Epithelial cell of prostate (primary cell): ENCODE measurements around the gene ATP11A.
A peak's percentile ranks its signal among the peaks of the same experiment; 100 is the strongest.

ENCODE experiments used
- DNase-seq: peaks from one replicate; pipeline ENCODE4 v3.0.0-alpha.2; 2011; ENCODE audit warnings: low read depth, low spot score
- H3K27ac ChIP-seq: fragments of 450-650 bp; 2 replicates; pipeline ENCODE4 v1.5.1; 2017; ENCODE audit warnings: mild to moderate bottlenecking

Gene ATP11A

DNA sequence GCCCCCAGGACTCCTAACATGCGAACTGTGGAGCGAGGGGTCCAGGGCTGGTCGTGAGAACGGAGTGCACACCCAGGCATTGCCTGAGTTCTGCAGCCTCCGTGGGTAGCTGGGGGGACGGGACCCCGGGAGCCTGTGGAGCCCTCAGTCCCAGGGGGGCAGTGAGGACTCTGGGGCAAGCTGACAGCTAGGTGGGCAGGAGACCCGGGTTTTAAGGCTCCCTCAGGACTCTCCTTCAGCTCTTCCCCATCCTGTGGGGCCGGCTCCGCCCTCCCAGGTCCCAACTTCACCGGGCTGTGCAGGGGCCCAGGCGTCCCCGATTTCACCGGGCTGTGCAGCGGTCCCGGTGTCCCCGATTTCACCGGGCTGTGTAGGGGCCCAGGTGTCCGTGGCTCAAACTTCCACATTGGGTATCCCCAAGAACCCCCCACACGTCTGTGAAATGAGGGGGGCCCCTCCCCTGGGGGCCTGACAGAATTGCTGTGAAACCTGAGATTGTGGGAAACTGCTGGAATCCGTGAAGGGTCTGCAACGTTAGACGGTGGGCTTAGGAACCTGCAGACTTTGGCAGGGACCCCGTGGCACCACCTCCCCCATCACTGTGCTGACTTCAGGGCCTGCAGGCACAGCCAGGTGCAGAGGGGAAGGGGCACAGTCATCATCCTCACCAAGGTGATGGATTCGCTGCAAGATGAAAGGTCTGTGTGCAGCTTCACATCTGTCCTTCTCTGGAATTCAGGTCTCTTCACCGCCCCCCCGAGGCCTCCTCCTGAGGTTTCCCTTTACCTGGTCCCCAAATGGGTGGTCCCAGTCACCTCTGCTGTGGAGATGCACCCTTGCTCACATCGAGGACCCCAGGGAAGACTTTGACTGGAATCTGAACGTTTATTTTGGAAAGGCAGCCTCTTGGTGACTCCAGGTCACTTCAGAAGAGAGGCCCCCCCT lies 206.0 kb downstream of the ATP11A start:
- H3K27ac ChIP-seq = no peak overlapping the region
- DNase-seq = no peak

DNA sequence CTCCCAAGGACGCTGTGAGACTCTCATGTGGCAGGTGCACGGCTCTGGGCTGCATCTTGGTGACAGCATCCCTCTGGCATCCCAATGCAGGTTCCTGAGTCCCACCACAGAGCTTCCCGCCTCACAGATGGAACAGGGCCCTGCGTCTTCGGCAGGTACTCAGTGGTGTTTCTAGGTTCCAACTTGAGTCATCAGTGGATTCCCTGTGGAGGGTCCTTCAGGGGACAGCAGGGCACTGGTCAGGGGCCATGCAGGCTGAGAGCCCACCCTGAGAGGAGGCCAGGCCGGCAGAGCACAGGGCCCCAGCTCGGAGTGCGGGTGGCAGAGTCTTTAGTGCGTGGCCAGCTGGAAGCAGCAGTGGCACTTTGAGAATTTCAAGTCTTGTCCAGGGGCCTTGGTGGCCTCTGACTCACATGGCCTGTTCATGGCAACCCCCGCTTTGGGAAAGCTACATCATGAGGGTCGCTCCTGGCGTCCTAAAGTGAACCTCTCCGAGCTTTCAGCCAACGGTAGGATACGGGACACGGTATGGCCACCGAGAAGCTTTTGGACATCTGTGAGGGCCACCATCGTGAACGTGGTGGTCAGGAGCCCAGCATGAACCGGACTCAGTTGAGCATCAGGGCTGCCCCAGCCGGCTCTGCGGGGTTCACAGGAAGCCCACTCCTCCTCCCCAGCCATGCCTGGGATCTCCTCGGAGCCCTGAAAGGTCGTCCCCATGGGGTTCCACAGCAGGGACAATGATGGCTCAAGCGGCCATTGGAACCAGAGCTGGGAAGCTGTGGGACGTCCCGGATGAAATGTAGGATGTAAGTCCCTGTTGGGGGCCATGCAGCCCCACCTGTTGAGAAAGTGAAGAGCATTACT lies 207.1 kb downstream of the ATP11A start:
- no peak overlapping the region for H3K27ac ChIP-seq
- DNase-seq = no peak

DNA sequence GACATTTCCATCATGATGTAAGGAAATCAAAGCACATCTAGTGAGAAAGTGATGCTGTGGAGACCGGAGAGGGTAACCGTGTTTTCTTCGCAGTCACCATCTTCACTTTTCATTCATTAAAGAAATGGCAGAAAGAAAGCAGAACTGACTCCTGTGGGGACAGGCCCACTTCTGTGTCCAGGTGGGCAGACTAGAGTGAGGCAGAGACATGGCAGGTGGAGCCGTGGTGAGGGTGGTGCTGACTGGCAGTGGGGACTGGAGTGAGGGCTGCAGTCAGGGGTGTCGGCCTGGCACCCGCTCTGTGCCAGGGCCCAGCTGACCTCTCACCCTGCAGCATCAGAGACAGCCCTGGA lies 207.7 kb downstream of the ATP11A start:
- no peak for DNase-seq
- H3K27ac ChIP-seq = no peak overlapping the region

DNA sequence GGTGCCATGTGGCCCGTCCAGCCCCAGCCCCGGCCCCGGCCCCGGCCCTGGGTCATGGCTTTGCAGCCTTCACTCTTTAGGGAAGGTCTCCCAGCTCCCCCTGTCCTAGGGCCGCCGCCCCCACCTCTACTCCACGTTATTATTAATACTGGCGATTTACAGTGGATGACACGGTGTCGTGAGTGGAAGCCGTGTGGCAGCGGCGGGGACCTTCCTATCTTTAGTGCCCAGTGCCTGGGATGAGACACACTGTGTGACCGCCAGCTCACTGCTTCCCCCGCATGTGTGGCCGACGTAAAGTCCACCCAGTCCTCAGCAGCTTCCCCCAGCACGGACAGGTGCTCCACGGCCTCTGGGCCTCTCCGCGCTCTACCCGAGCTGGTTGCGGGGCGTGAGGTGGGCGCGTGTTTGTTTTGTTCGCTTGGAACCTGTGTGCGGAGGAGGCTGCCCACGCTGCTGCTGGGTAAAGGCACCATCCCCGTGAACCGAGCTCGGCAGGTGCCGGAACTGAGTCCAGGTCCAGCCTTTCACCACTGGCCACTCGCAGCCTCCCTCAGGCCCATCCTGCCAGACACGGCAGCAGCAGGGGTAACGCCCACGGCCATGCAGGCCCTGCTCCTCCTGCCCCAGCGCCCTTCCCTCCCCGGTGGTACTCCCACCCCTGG lies 208.2 kb downstream of the ATP11A start:
- no peak overlapping the region for H3K27ac ChIP-seq
- no peak for DNase-seq

DNA sequence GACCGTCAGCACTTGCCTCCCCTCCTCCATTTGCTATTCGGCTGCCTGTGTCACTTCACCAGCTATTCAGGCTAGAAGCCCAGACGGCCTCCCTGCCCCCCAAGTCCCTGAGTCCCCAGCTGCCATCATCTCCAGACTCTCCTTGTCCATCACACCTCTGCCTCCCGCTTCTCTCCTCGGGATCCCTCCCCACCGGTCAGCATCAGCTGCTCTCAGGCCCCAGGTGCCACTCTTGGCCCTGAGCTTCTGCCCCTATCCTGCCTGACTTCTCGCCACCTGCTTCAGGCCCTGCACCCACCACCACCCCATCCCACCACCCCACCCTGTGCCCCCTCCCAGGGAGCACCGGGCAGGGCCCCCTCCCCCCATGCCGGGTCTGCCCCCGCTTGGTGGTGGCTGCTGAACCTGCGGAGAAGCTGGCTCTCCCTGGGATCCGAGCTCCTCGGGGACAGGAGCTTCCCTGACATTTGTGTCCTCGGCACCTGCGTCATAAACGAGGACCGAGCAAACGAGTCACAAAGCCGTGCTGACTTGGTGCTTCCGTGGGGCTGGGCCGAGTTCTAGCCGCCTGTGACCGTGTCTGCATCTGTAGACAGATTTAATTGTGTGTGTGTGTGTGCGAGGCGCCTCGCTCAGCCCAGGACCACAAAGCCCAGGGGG lies 208.9 kb downstream of the ATP11A start:
- H3K27ac ChIP-seq = no peak overlapping the region
- DNase-seq = no peak

DNA sequence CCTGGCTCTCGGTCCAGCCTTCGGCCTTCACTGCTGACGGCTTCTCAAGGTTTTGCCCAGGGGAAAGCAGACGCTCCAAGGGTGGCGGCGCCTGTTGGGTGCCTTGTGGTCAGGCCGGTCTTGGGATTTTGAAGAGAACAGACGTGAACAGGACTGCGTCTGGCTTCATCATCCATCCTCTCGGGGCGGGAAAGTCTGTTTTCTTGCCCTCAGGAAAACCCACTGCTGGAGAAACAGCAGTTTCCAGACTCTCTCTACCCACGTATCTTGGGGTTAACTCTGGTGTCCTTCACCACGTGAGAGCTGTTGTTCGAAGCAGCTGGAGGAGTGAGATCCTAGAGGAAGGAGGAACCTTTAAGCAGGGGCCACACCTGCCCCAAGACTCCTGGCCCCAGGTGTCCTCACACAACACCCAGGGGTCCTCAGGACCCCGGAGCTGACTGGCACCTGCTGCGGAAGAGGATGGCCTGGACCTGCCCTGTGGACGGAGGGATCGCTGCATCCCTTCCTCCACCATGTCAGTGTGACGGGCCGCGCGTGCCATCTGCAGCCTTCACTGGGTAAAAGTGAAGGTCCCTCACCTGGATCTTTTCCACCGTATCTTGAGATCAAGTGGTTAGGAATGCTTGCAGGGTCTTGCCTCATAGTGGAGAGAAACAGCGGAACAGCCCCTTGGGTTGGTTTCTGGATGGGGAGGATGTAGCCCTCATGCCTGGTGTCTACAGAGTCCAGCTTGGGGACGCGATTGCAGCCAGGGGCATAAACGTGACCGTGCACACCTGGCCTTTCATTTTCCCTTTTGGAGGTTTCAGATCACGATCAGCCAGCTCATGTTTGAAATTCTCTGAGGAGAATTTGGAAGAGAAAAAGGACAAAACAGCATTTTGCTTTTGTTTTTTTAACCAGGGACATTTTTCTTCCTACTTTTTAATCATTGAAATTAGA lies 209.7 kb downstream of the ATP11A start:
- H3K27ac ChIP-seq = no peak overlapping the region
- no peak for DNase-seq

DNA sequence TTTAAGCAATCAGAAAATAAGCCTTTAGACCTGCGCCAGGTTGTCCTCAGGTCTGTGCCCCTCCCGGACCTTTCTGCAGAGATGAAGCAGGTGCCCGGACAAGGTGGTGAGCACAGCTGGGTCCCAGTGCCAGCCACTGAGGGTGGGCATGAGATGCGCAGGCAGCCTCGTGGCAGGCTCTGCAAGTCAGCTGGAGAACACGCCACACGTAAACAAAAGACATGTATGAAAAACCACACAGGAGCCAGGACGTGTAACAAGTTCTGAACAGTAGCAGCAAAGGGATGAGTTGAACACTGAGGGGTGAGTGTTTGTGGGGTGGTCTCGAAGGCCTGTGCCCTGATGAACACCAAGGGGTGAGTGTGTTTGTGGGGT lies 210.4 kb downstream of the ATP11A start:
- no peak overlapping the region for H3K27ac ChIP-seq
- no peak for DNase-seq

DNA sequence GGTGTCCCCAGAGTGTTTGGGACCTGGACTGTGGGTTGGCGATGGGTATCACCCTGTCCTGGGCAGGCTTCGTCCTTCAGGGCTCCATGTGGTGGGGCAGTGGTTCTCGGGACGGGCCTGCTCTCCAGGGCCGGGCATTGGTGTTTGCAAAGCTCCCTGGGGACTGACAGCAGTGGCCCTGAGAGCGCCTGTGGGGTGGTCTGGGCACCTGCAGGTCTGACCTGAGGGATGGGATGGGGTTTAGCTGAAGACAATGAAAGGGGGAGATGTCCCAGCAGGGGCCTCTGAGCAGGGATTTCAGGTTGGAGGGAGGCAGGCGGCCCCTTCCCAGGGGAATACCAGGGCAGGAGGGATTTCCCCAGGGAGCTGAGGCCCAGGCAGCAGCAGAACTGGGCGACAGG lies 210.9 kb downstream of the ATP11A start:
- no peak for DNase-seq
- H3K27ac ChIP-seq = no peak overlapping the region

DNA sequence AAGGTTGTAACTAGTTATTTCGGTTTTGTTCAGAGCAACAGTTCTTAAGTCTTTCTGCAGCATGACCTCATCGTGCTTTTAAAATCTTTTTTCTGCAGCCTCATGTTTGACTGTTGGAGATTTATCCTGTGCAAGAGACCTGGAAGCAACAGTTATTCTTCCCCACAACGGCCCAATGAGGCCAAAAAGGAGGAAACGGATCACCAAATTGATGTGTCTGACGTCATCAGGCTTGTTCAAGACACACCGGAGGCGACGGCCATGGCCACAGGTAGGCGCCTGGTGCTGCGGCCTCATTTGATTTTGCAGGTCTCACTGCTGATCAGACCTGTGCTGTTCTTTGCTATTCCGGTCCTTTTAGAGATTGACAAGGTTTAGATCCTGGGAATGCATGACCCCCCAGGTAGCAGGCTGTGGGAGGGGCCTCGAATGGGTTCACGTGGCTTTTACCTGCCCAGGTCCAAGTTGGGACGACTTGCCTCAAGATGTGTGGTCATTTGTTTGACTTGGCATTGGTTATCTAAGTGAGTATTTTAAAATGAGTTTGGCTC lies 212.3 kb downstream of the ATP11A start:
- no peak for DNase-seq
- H3K27ac ChIP-seq = no peak overlapping the region

DNA sequence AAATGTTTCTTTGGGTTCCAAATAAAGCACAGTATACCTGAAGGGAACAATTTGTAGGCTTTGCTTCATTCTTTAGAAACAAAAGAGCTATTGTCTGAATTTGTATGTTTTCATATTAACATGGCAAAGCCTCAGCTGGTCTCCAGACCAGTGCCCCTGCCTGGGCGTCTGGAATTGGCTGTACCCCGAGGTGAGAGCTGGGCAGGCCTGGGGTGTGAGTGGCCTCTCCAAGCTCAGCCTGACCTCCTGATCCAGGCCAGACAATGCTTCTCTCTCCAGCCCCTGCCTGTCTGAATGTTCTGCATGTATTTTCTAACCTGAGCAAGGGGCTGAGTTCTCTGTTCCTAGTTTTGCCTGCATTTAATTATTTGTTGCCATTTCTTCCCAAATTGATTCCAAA lies 212.8 kb downstream of the ATP11A start:
- no peak overlapping the region for H3K27ac ChIP-seq
- no peak for DNase-seq

DNA sequence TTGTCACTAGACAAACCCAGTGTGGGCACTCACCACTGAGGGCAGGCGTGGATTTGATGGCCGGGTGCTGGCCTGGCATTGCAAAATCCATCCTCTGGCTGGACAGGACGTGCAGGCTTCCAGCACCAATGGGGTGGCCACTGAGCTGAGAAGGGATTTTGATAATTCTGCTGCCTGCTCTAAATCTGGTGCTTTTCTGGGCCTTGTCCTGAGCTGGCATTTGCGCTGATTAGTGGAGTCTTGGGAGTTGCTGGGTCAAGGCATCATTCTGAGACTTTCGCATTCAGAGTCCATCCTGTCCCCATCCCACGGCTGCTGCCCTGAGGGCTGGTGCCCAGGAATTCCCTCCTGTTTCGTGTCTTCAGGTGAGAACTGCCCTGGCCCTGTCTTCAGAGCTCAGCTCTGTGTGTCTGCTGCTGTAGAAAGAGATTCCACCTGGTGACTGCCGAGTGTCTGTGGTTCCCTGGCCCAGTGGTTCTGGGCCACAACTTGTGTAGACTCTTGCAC lies 213.3 kb downstream of the ATP11A start:
- H3K27ac ChIP-seq = no peak overlapping the region
- DNase-seq = no peak

DNA sequence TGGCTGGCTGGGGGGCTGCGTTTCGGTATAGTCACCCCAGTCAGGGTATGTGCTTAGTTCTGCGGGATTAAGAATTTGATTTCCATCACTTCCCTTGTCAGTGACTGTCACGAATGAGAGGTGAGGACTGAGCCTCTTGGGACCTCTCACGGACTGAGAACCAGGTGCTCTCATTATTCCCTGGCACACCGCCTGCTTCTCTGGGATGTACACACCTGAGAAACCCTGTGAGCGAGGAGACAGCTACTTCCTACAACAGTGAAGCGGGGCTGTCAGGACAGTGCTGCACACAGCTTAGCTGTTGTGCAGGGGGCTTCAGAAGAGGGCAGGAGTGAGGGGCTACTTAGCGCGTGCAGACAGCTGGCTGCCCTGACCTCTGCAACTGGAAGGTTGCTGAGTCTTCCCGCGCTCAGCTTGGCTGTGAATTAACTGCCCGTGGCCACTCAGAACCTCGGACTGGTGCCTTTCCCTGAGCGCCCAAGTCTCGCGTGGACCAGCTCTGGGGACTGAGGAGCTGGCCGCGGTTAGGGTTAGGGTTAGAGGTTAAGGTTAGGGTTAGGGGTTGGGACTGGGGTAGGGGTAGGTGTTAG lies 213.9 kb downstream of the ATP11A start:
- no peak for DNase-seq
- no peak overlapping the region for H3K27ac ChIP-seq

DNA sequence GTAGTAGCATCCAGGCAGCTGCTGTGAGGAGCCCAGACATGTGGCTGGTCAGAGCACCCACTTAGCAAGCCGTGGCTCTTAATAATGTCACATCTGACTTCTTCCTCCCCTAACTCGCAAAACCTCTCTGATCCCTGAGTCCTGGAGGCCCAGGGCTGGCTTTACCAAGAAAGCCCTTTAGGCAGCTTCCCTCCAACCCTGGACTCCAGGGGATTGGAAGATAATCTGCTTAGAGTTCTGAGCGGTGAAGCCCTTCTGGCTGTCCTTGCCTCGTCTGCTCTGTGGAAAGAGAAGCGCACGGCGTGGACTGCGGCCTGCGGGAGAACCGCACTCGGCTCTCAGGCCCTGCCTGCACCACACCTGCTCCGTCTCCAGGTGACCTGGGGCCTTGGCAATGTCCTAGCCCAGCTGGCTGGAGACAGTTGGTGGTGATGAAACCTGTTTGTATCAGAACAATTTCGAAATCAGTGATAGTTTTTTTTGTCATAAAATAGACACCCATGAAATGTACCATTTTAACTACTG lies 214.7 kb downstream of the ATP11A start:
- no peak overlapping the region for H3K27ac ChIP-seq
- DNase-seq = no peak

DNA sequence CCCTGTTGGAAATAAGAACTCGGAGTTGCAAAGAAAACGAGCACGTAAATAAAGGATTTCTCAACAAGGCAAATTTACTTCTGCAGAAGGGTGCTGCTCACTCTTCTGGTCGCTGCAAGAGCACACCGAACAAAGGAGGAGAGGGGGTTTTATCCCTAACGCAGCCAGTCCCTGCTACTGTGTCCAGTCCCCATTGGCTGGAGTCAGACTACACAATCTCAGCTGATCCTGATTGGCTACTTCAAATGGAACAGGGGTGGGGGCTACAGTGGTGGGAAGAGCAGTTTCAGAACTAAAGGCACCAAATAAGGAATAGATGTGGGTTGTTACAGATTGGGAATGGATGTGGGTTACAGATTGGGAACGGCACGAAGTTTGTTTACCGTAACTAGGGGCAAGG lies 215.2 kb downstream of the ATP11A start:
- no peak overlapping the region for H3K27ac ChIP-seq
- DNase-seq = no peak

DNA sequence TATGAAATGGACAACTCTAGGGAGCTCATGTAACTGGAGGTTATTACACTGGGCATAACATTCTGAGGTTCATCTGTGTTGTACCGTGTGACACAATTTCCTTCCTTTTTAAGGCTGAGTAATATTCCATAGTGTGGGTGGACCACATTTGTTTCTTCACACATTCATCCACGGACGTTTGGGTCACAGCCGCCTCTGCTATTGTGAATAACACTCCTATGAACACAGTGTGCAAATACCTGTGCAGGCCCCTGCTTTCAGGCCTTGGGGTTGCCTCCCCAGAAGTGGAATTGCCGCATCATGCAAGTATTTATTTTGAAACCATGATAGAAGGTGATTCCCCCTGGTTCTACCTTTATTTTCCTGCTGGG lies 215.8 kb downstream of the ATP11A start:
- DNase-seq = no peak
- H3K27ac ChIP-seq = no peak overlapping the region

DNA sequence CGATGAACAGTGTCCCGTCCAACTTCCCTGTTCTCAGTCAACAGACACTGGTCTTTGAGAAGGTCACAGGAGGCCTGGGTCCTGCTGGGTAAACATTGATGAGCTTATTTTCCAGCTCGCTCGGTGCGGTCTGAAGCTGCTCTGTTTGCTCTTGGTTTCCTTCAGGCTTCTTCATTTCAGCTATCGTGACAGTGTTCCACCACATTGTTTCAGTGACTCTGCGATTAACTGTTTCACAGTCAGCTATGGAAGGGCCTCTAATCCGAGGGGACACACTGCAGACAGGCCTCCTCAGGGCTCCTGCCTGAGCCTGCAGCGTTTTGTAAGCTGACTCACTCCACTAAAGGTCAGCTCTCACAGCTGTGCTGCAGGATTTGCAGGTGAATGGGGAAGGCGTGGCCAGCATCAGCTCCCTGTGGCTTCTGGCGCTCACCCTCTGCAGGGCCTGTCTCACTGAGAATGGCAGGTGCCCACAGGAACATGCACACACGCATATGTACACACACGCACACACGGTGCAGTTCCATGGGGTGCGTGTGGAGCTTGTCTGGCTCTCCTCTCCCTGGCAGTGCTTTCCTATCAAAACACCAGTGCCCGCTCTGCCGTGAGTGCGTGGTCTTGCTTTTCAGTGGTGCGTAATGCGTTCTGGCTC lies 216.3 kb downstream of the ATP11A start:
- DNase-seq = peak; percentile 58

DNA sequence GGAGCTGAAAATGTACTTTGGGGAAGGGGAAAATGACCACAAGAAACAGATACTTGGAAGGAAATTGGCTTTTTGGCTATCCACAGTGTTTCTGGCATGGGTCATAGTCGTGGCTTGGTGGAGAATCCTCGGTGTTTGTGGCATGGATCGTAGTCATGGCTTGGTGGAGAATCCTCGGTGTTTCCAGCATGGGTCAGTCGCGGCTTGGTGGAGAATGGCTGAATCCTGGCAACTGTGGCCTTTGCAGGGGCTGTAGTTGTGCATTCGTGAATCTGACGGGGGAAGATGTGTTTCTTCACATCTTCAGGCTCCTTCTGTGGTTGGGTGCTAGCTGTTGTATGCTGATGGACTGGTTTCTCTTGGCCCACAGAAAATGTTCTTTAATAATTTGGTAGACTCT lies 217.4 kb downstream of the ATP11A start:
- DNase-seq = no peak
- H3K27ac ChIP-seq = no peak overlapping the region

More for the DNA sequence above, 216.3 kb downstream of the ATP11A start:
- no peak overlapping the region for H3K27ac ChIP-seq

DNA sequence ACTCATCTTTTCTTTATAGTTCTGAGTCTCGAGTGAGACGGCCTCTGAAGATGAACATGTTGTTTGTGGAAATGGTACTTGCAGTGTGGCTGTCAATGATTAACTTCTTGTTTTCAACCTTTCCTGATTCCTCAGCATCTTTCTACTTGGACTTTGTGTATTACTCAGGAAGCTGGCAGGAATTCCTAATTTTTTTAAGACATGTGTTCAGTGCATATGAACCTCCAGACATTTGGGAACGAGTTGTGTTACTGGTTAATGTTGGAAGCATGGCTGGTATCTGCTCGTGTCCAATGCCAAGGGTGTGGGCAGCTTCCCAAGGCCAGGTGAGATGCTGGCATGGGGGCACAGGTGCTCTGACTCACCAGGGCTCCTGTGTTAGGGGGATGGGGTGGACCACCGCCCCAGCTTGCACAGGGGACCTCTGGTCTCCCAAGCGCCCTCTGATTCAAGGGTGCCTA lies 218.1 kb downstream of the ATP11A start:
- DNase-seq = no peak
- no peak overlapping the region for H3K27ac ChIP-seq
